GM03348 (cell line): Measurements from ENCODE around the gene TMEM47.

Experiments
- DNase-seq: peaks from one replicate; pipeline ENCODE4 v3.0.0; 2012; ENCODE audit warnings: low spot score

Gene TMEM47

DNA sequence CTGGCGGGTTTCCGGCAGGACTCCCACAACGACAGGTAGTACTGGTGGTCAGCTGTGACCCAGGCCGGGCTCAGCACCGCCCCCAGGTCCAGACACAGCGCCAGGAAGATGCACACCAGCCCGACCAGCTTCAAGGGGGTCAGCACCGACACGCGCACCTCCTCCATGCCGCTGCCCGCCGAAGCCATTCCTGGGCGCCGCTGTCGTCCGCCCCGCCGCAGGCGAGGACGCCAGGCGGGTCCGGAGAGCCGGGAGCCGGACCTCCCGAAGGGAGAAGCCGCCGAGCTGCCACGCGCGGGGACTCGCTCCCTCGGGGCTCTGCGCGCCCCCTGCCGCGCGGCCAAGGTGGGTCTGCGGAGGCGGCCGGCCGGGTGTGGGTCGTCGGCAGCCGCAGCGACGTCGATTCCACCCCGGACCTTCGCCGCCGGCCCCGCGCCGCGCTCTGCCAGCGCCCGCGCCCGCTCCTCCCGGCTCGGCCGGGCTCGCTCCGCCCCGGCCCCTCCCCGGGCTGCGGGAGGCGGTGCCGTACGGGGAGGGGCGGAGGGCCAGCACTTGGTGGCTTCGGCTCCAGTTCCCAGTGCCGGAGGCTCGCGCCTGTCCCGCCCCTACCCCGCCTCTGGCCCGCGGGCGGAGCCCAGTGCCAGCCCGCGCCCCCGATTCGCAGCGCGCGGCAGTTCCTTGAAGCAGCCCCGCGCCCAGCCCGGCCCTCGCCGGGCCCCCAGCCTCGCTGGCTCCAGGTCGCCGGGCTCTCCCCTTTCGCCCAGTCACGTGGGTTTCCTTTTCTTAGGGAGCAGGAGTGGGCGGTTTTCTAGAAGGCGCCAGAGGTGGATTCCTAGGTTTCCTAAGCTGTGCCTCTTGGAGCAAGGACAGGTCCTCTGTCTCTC, at the start of gene TMEM47:
TSS of gene TMEM47 (minus strand) at position 444 of the 884 bp plus-strand sequence. CDS start at position 188, 256 bp downstream.
- peak; percentile 92 for DNase-seq

DNA sequence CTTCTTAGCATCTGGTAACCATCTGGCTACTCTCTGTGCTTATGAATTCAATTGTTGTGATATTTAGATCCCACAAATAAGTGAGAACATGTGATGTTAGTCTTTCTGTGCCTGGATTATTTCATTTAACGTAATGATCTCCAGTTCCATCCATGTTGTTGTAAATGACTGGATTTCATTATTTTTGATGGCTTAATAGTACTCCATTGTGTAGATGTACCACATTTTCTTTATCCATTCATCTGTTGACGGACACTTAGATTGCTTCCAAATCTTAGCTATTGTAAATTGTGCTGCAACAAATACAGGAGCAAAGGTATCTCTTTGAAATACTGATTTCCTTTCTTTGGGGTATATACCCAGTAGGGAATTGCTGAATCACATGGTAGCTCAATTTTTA, 30.0 kb upstream of the TMEM47 start:
- DNase-seq, result no peak

DNA sequence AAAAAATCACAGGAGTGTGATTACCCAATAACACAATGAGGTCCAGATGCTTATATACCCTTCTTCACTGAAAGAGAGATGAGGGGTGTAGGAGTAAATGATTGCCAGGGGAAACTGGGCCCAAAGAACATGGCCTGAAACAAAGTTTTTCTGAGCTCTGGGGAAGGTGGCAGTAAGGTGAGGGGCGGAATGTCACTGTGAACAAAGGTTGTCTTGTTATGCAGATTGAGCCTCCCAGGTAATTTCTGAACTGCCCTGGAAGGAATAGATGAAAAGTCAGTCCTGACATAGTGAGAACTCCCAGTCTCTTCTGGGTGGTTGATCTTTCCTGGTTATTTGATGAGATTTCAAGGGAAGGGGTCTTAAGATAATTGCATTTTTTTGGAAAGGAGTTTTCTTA, 2.5 kb upstream of the TMEM47 start:
- DNase-seq, result no peak

DNA sequence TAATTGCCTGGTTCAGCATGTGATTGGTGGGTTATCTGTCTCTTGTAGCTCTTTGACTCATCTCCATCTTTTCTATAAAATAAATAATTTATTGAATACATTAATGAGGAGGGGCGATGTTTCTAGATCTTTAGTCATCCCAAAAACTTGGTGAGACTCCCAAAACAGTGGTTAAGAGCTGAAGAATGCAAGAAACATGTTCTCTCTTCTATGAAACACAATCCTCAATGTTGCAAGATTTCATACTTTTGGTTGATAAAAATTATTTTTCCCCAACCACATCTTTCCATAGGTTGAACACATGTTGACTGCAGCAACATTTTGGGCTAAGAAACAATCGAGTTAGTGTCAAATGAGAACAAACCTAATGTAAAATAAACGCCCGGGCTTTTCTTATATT, 1.2 kb upstream of the TMEM47 start:
- peak; percentile 39 for DNase-seq

DNA sequence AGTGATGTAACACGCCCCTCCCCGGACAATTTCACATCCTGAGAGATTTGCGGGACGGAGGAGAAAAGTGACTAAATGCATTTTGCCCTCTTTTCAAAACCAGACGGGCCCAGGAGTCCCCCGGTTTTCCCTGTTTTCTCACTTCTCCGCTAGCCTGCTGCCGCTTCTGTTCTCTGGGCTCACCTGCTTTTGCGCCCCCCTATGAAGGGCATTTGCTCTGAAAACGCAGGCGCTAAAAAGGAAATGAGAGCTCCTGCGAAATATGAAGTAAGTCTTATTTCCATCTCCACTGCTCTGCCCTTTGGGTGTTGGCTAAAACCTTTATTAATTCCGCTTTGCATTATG, 613 bp upstream of the TMEM47 start:
- DNase-seq, result no peak

DNA sequence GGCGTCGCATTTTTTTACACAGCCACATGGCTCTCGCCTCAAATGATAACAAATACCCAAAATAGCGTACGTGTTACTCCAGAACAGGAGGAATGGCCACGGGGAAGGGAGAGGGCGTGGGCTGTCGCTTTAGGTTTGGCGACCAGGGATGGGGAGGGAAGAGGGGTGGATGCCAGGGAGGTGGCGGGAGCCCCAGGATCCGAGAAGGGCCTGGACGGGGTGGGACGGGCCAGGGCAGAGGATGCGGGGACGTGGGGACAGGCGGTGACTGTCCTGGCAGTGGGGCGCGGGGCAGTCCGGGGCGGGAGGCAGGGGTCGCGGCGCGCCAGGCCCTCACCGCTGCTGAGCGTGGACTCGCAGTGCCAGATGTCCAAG, 631 bp downstream of the TMEM47 start:
- peak; percentile 13 for DNase-seq

DNA sequence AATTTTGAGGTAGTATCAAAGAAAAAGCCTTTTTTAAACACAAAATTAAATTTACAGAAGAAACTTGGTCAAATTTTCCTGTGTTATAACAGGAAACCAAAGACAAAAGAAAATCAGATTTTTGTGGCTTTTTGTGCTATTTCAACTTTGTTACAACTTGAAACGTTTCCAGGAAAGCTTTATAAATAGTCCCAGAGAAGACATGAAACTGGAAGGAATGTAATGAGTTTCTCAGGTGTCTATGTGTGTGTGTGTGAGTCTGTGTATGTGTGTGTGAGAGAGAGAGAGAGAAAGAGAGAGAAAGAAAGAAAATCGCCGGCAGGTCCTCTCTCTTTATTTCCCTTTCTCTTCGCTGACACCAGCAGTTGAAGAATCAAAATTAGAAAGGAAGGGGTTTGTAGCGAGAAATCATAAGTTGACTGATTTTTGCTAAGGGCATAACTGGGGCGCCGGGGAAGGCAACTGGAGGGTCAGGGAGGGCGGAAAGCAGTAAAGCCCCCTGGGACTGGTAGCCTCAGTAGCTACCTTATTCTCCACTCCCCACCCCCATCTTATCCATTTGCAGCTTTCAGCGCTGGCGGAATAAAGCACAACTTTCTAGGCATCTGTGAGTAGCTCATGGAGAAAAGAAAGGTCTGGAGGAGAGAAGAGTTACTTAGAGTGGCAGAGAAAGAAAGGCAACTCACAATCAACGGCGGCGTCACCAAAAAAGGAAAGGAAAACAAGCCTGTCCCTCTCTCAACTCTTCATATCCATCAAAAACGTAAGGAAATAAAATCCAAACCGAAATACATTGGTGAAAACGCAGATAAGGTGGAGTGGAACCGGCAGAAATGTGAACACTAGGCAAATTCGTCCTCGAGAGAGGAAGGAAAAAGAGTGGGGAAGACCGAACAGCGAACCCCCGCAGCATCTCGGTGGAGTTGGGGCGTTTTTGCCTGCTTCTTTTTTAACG, 1.3 kb downstream of the TMEM47 start:
- DNase-seq, result no peak

DNA sequence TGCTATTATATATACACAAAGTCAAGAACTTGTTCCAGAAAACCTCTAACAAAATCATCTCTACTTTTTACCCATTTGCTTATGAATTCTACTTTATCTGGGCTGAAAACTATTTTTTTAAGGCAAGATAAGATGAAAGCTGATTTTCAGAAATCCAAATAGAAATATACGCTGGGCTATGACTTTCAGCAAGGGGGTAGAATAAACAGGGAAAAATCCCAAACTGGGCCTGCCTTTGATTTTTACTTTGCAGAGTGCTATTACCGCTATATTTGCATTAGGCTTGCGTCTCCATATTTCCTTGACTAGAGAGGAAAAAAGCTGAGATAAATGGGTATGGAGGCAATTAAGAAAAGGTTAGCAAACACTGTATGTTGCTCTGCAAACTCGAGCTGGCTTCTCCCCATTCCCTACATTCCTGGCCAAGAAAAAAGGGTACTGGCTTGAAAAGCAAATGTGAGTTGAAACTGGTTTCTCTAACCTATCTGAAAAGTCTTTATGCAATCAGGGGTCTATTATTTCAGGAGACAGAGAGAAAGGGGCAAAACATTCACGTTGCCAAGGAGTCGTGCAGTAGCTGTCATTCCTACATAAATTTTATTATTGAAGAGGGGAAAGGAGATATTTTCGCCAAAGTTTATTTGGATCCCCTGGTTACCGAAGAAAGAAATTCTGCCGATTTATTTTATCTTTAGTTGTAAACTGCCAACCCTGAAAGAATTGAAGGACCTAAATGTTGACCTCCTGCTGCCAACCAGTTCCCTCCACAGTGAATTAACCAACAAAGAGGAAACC, 2.2 kb downstream of the TMEM47 start:
- no peak for DNase-seq

DNA sequence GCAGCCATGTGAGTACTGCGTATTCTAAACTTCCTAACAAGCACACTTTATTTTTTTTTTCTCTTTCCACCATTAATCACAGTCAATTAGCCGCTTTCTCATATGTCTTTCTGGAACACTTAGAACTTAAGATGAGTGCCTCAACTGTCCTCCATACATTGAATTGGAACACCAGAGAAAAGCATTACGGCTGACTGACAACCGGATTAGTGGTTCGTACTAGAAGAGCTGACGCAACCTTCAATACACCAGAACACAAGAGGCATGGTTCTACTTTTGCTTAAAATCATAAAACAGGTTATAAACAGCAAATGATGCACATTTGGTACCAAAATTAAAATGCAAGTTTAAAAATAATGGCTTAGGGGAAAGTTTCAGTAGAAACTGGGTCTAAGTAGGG, 3.3 kb downstream of the TMEM47 start:
- no peak for DNase-seq

DNA sequence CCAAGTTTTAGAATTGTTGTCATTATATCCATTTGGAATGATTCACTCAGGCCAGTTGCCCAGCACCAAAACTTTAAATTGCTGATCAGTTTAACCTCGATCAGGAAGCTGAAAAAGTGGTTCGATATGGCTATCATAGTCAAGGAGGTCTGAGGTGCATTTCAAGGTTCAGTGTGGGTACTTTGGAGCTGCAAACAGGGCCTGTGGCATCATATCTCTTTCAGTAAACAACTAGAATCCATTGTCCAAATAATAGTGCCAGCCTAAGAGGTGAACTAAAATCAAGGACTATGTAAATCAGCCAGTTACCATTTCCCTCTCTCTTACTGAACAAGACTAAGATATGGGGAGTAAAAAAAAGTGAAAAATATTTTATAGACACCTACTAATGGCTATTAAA, 14.2 kb downstream of the TMEM47 start:
- DNase-seq, result no peak

DNA sequence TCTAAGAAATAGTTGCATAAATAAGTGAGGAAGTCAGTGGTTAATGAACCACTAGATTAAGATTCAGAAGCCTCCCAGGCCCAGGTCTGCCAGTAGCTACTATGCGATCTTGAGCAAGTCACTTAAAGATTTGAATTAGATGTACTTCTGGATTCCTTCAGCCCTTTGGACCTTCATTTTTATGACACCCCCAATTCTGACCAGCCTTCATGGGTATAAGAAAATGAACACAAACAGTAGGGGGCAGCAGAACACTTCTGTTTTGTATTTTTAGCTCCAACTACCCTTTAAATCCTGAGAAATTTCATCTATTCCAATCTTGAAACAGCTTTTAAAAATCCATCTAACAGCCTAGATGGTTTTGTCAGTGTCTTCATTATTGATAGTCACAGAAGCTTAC, 19.0 kb downstream of the TMEM47 start:
- no peak for DNase-seq

DNA sequence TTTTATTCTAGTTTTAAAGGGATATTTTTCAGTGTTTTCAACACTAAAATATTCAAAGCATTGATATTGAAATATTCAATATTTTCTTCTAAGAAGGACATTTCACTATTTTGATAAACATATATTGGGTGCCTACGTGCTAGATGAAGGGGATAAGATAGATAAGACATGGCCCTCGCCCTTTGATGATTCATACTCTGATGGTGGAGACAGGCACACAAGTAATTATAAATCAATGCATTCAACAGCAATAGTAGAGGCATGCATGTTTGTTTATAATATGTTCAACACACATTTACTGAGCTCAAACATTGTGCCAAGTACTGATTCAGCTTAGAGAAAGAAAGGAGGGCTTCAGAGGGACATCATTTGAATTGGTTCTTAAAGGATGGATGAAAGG, 22.7 kb downstream of the TMEM47 start:
- DNase-seq, result no peak

DNA sequence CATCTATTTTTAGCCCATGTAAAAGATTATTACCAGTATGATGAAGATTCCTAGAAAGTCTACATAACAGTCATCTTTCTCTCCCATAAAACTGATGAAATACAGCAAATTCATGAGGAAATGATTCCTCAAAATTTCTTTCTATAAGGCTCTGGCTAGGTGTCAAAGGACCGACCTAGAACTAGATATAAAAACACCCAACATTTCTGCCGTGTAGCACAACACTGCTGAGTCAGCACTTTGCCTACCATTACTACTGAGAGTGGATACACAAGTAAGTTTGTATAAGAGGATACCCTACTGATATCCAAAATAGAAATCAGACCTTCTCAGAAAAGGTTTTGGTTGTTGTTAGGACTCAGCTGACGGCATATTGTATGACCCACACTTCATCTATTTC, 24.7 kb downstream of the TMEM47 start:
- no peak for DNase-seq

DNA sequence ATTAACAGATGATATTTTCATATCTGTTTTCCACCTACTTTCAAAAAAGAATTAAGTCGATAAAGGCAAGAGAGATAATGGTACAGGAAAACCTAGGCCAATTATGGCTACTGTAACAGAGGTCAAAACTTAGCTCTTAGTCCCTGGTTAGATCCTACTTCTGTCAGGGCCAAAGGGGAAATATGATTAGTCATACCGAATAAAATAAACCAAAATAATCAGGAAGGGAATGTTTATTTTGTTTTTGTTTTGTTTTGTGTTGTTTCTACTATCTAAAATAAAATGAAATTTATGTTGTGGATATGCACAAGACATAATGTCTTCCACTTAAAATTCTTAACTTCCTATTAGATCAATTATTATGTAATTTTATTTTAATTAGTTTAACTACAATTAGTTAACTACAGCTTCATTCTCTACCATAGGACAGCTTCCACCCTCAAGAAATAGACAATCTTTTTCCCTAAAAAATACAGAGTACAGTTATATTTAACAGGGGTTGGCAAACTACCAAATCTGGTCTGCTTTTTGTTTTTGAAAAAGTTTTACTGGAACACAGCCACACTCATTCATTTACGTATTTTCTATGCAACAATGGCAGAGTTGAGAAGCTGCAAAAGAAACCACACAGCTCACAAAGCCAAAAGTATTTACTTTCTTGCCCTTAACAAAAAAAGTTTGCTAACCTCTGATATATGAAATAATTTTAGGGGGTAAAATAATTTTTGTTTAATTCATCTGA, 25.4 kb downstream of the TMEM47 start:
- DNase-seq, result no peak

DNA sequence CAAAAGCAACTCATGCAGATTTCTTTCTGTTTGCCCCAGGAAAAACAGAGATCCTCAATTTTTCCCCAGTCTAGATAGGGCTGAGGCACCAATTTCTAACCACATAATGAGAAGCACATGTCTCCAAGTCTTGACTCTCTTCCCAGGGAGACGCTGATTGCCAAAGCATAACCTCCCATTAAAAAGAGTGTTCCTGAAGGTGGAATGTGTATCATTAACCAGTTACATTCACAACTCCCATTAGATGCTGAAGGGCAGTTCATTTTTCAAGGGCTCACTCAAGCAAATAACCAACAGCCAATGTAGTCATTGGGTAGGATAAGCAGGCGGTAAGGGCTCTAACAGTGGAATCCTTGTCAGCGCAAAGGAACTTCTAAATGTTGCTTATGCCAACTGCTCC, 27.5 kb downstream of the TMEM47 start:
- DNase-seq, result peak; percentile 46

DNA sequence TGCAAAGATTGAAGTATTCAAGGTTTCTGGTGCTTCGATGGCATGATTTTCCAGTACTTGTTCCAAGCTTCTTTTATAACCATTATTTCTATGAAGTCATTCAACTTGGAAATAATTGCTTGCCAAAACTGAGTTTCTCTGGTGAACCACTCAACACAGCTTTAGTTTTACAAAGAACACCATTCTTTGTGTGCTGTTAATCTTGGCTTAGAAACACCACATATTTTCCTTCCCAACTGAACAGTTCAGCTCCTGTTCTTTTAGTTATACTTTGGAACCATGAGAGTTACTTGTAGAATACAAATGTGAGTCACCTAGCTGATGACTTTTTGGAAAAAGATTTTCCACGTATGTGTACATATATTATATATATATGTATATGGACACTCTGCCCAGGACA, 32.7 kb downstream of the TMEM47 start:
- no peak for DNase-seq

DNA sequence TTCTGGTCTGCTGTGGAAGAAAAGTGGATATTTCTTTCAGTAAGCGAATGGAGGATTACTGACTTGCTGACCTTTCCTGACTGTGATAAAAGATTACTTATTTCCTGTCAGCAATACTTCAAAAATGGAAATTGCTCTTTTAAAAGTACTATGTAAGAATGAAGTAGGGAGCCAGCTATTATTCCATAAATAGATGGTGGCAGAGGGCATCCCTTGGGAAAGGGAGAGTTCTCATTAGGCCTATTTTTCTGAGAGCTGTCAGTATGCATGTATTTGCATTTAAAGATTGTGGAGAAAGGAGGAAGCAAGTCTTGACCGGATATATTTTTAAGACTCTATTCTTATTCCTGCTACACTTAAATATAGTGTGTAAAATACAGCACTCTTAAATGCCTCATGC, 37.2 kb downstream of the TMEM47 start:
- no peak for DNase-seq

DNA sequence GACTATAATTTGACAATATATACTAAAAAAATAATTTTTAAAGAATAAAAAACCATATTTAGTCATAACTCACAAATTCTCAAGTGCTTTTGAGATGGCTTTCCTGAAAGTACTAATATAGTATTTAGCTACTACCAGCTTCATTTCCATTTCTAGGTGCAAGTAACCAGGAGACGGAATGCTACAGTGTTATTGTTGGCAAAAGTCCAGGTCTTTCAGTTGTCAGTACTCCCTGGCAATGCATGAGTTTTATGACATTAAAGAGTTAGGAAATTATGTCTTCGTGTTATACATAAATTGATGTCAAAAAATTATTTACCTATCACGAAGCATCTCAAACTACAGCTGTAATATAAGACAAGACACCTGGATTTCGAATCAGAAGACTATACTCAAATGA, 45.0 kb downstream of the TMEM47 start:
- DNase-seq, result no peak

DNA sequence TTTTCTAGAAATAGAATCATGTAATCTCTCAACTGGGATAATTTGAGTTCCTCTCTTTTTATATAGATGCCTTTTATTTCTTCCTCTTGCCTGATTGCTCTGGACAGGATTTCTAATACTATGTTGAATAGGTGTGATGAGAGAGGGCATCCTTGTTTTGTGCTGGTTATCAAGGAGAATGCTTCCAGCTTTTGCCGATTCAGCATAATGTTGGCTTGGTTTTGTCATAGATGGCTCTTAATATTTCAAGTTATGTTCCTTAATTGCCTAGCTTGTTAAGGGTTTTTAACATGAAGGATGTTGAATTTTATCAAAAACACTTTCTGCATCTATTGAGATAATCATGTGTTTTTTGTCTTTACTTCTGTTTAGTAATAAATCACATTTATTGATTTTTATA, 58.7 kb downstream of the TMEM47 start:
- no peak for DNase-seq

DNA sequence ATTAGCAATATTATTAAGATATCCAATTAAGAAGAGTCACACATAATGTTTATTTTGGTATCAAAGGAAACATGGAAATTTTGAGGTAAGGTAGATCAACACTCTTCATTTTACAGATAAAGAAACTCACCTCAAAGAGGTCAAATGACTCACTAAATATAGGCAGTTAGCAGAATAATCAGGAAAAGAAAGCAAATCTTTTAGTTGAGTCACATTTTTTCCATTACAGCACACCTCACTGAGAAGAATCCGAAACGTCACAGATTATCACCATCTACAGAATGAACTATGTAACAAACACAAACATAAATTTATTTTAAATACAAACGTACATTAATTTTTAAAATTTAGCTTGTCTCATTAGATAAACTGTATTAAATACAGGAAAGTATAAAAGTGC, 70.1 kb downstream of the TMEM47 start:
- no peak for DNase-seq

DNA sequence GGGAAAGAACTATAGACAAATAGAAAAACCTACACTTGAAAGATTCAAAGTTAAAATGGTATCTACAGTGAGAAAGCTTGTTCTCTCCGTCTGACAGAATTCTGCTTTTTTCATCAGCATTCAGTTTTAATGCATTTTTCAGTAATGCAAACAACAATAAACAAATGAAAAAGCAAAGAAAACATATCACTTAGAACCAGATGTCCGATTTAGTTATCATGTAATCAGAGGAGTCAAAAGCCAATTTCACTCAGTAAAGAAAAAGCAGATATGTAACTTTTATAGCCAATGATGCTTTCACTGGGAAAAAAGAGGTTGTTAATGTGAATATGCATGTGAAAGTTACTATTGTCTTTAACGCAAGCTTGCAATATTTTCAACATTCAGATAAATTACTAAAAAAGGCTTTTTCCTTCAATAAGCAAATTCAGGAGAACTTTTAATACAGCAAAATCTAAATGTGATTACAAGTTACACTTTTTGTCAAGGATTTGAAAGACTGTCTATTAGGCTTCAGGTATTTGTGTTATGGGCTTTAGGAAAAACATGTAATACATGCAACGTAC, 70.7 kb downstream of the TMEM47 start:
- DNase-seq, result no peak
